ENCODE data around the gene PKHD1.

The PKHD1 gene

GRCh38 chr6:51718533-51718932 lies 368.9 kb downstream of the PKHD1 start:
- no peak for DNase-seq (ENCODE audit: low read depth)
- no peak overlapping the region for H3K4me3 ChIP-seq (ENCODE audit: control insufficient read depth, low read depth, low read length)
- TF ChIP-seq CTCF (conservative IDR thresholded peaks at IDR 0.05; ENCODE audit: control insufficient read depth, insufficient read depth, low read depth, low read length), result no peak

GRCh38 chr6:51717477-51717876 lies 369.9 kb downstream of the PKHD1 start:
- DNase-seq (ENCODE audit: low read depth), result no peak
- TF ChIP-seq CTCF (conservative IDR thresholded peaks at IDR 0.05; ENCODE audit: control insufficient read depth, insufficient read depth, low read depth, low read length), result no peak
- no peak overlapping the region for H3K4me3 ChIP-seq (ENCODE audit: control insufficient read depth, low read depth, low read length)

GRCh38 chr6:51711876-51712275 lies 375.5 kb downstream of the PKHD1 start:
- TF ChIP-seq CTCF (conservative IDR thresholded peaks at IDR 0.05; ENCODE audit: control insufficient read depth, insufficient read depth, low read depth, low read length), result no peak
- no peak for DNase-seq (ENCODE audit: low read depth)
- H3K4me3 ChIP-seq (ENCODE audit: control insufficient read depth, low read depth, low read length), result no peak overlapping the region

- no peak for DNase-seq (ENCODE audit: low read depth)
- no peak for TF ChIP-seq CTCF (conservative IDR thresholded peaks at IDR 0.05; ENCODE audit: control insufficient read depth, insufficient read depth, low read depth, low read length)
- H3K4me3 ChIP-seq (ENCODE audit: control insufficient read depth, low read depth, low read length), result no peak overlapping the region
These were observed 381.3 kb downstream of the PKHD1 start for GRCh38 chr6:51706086-51706485.

GRCh38 chr6:51704932-51705540 lies 382.4 kb downstream of the PKHD1 start:
- DNase-seq (ENCODE audit: low read depth), result no peak
- H3K4me3 ChIP-seq (ENCODE audit: control insufficient read depth, low read depth, low read length), result no peak overlapping the region
- TF ChIP-seq CTCF (conservative IDR thresholded peaks at IDR 0.05; ENCODE audit: control insufficient read depth, insufficient read depth, low read depth, low read length), result no peak

- no peak for TF ChIP-seq CTCF (conservative IDR thresholded peaks at IDR 0.05; ENCODE audit: control insufficient read depth, insufficient read depth, low read depth, low read length)
- no peak for DNase-seq (ENCODE audit: low read depth)
- no peak overlapping the region for H3K4me3 ChIP-seq (ENCODE audit: control insufficient read depth, low read depth, low read length)
These were observed 384.6 kb downstream of the PKHD1 start for GRCh38 chr6:51702851-51703250.

GRCh38 chr6:51684603-51685002 lies 402.8 kb downstream of the PKHD1 start:
- no peak overlapping the region for H3K4me3 ChIP-seq (ENCODE audit: control insufficient read depth, low read depth, low read length)

More at GRCh38 chr6:51684603-51685002, 402.8 kb downstream of the PKHD1 start:
- peak; percentile 1 for DNase-seq (ENCODE audit: low read depth)
- no peak for TF ChIP-seq CTCF (conservative IDR thresholded peaks at IDR 0.05; ENCODE audit: control insufficient read depth, insufficient read depth, low read depth, low read length)

All from fibroblast of mammary gland (primary cell).